ENCODE measurements around the gene GSTM1. TPM values are rescaled to one million over a fixed set of nuclear protein-coding genes. Genes with fewer than 3 reads are reported as not detected.
"Not testable (repeated sequence)": the region's sequence is repeated elsewhere in the genome, so short reads cannot be mapped to it uniquely, and the experiment has no call there.

Gene GSTM1
- total and polyA plus RNA-seq, 10 of the 15 experiments (the other 5 are each of a cell fraction or from before 2014, with no cell fraction given): 16.0 to 75.6 (median 46.4) TPM

DNA sequence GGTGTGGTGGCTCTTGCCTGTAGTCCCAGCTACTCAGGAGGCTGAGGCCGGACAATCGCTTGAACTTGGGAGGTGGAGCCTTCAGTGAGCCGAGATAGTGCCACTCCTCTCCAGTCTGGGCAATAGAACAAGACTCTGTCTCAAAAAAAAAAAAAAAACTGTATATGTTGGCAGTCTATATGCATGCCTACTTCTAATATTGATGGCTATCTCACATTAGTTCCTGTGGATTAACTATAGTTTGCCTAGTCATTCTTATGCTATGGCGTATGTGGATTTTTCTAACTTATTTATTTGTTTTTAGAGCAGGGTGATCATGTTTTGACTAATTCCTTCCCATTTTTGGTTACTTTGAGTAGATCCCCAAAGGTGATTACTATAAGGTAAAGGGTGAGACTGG lies 9.4 kb downstream of the GSTM1 start (continued):
- TF ChIP-seq ZNF687 (IDR thresholded peaks at IDR 0.05): no peak
- no peak for TF ChIP-seq SMAD1 (IDR thresholded peaks at IDR 0.05; ENCODE audit: low read depth, partially characterized antibody)

GRCh38 chr1:109697861-109698260 lies 10.2 kb downstream of the GSTM1 start:
- H3K4me1 ChIP-seq (ENCODE audit: control insufficient read depth, insufficient read depth, low read length); H3K27ac ChIP-seq (ENCODE audit: control insufficient read depth, insufficient read depth); H3K27me3 ChIP-seq (replicated peaks in 1 of 2; ENCODE audit: control insufficient read depth in 2 of 2, insufficient read depth in 2 of 2, low read length in 1 of 2); intact Hi-C loops (cut with micrococcal nuclease; ENCODE audit: unreplicated experiment); H4K20me1 ChIP-seq (ENCODE audit: control insufficient read depth, insufficient read depth); H3K9ac ChIP-seq (ENCODE audit: control insufficient read depth, insufficient read depth, low read length); H3K36me3 ChIP-seq (ENCODE audit: control insufficient read depth in 2 of 2, insufficient read depth in 2 of 2, low read length in 1 of 2); DNase-seq (ENCODE audit: low read depth, low spot score); in situ Hi-C loops (cut with MboI); RAD21 ChIA-PET (ENCODE audit: unreplicated experiment); POLR2A ChIA-PET; H2AFZ ChIP-seq (ENCODE audit: control insufficient read depth, low read depth, low read length); H3K4me2 ChIP-seq (ENCODE audit: control insufficient read depth, insufficient read depth); H3K4me3 ChIP-seq; BruUV-seq (replicated peaks); SMC1A ChIA-PET (ENCODE audit: uncharacterized antibody, unreplicated experiment); FAIRE-seq; H3K9me3 ChIP-seq (replicated peaks; ENCODE audit: control insufficient read depth, insufficient read depth, low read length); CTCF ChIA-PET; ATAC-seq; H3K79me2 ChIP-seq (ENCODE audit: control insufficient read depth, insufficient read depth, low read length): not testable (repeated sequence)
- WGBS (ENCODE audit: insufficient coverage, insufficient replicate concordance, low lambda C conversion rate, missing lambda C conversion rate): 95% methylated on average over 2 of the region's 4 CpGs

DNA sequence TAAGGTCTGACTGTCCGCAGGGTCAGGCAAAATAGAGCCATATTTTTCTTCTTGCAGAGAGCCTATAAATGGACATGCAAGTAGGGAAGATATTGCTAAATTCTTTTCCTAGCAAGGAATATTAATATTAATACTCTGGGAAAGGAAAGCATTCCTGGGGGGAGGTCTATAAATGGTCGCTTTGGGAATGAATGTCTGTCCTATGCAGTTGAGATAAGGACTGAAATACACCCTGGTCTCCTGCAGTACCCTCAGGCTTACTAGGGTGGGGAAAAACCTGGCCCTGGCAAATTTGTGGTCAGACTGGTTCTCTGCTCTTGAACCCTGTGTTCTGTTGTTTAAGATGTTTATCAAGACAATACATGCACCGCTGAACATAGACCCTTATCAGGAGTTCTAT lies 15.3 kb downstream of the GSTM1 start:
- in situ Hi-C loops (cut with MboI): not testable (repeated sequence)

More for the DNA sequence above, 15.3 kb downstream of the GSTM1 start:
- H2AFZ ChIP-seq (ENCODE audit: control insufficient read depth, low read depth, low read length); H3K36me3 ChIP-seq (ENCODE audit: control insufficient read depth in 2 of 2, insufficient read depth in 2 of 2, low read length in 1 of 2); POLR2A ChIA-PET; DNase-seq (ENCODE audit: low read depth, low spot score); H3K9ac ChIP-seq (ENCODE audit: control insufficient read depth, insufficient read depth, low read length); H4K20me1 ChIP-seq (ENCODE audit: control insufficient read depth, insufficient read depth); H3K4me3 ChIP-seq; H3K79me2 ChIP-seq (ENCODE audit: control insufficient read depth, insufficient read depth, low read length); H3K27ac ChIP-seq (ENCODE audit: control insufficient read depth, insufficient read depth); SMC1A ChIA-PET (ENCODE audit: uncharacterized antibody, unreplicated experiment); H3K4me2 ChIP-seq (ENCODE audit: control insufficient read depth, insufficient read depth); RAD21 ChIA-PET (ENCODE audit: unreplicated experiment); H3K27me3 ChIP-seq (replicated peaks in 1 of 2; ENCODE audit: control insufficient read depth in 2 of 2, insufficient read depth in 2 of 2, low read length in 1 of 2); BruUV-seq (replicated peaks); FAIRE-seq; intact Hi-C loops (cut with micrococcal nuclease; ENCODE audit: unreplicated experiment); ATAC-seq; H3K9me3 ChIP-seq (replicated peaks; ENCODE audit: control insufficient read depth, insufficient read depth, low read length); H3K4me1 ChIP-seq (ENCODE audit: control insufficient read depth, insufficient read depth, low read length); CTCF ChIA-PET: not testable (repeated sequence)
- 70% methylated on average over 3 of the region's 3 CpGs for WGBS (ENCODE audit: insufficient coverage, insufficient replicate concordance, low lambda C conversion rate, missing lambda C conversion rate)

Data from GM12878 (cell line).